CD14-positive monocyte (primary cell): ENCODE measurements around the gene GNAS. TPM values are rescaled to one million over a fixed set of nuclear protein-coding genes. Genes with fewer than 3 reads are reported as not detected.
A peak's percentile ranks its signal among the peaks of the same experiment; 100 is the strongest.

ENCODE experiments used
- DNase-seq, 3 donors: peaks; one replicate each; pipeline ENCODE4 v3.0.0-alpha.2; 2011 to 2022
- H2AFZ ChIP-seq: 2 replicates; pipeline ENCODE4 v1.6.0; 2012; ENCODE audit warnings: mild to moderate bottlenecking, low read depth, low read length, inconsistent platforms; ENCODE audit not compliant: insufficient read depth, poor library complexity, severe bottlenecking
- H3K27ac ChIP-seq, 2 donors: 1 replicate in 1 of 2; 2 replicates in 1 of 2; pipeline ENCODE4 v1.5.1; 2012 to 2013; ENCODE audit warnings: low read length in 2 of 2, control low read depth in 1 of 2, inconsistent platforms in 1 of 2, low read depth in 1 of 2, mild to moderate bottlenecking in 1 of 2
- H3K27me3 ChIP-seq, 2 donors: one replicate each; pipeline versions ENCODE4 v1.6.0 to v1.6.1; 2011 to 2013; ENCODE audit warnings: low read length in 2 of 2; ENCODE audit not compliant: control insufficient read depth in 2 of 2, insufficient read depth in 2 of 2
- H3K36me3 ChIP-seq, 2 donors: replicated peaks in 1 of 2; 1 replicate in 1 of 2; 2 replicates in 1 of 2; pipeline versions ENCODE4 v1.5.1 to v1.6.1; 2012 to 2013; ENCODE audit warnings: low read length in 2 of 2, control low read depth in 1 of 2, inconsistent platforms in 1 of 2, mild to moderate bottlenecking in 1 of 2; ENCODE audit not compliant: insufficient read depth in 2 of 2, control insufficient read depth in 1 of 2
- H3K4me1 ChIP-seq, 2 donors: 1 replicate in 1 of 2; 2 replicates in 1 of 2; pipeline versions ENCODE4 v1.5.1 to v1.6.1; 2012 to 2013; ENCODE audit warnings: low read length in 2 of 2, control low read depth in 1 of 2, inconsistent platforms in 1 of 2, mild to moderate bottlenecking in 1 of 2, moderate library complexity in 1 of 2; ENCODE audit not compliant: insufficient read depth in 2 of 2, control insufficient read depth in 1 of 2
- H3K4me2 ChIP-seq: replicated peaks from 2 replicates; pipeline ENCODE3; 2012; ENCODE audit warnings: low read length, moderate library complexity, mild to moderate bottlenecking; ENCODE audit not compliant: poor library complexity, severe bottlenecking; ENCODE audit errors: extremely low read depth
- H3K4me3 ChIP-seq, 3 experiments: fragments of 200-600 bp in 1 of 3; sonication (generic) in 1 of 3; replicated peaks in 1 of 3; 1 replicate in 2 of 3; 2 replicates in 1 of 3; pipeline ENCODE4 v1.5.1; 2011 to 2013; ENCODE audit warnings: low read length in 3 of 3, mild to moderate bottlenecking in 3 of 3, control low read depth in 2 of 3, low read depth in 2 of 3, inconsistent platforms in 1 of 3, moderate library complexity in 1 of 3
- H3K79me2 ChIP-seq: 2 replicates; pipeline ENCODE4 v1.6.0; 2012; ENCODE audit warnings: mild to moderate bottlenecking, control low read depth, inconsistent platforms, low read length, moderate library complexity; ENCODE audit not compliant: insufficient read depth
- H3K9ac ChIP-seq: 2 replicates; pipeline ENCODE4 v1.6.0; 2017; ENCODE audit warnings: low read length, mild to moderate bottlenecking; ENCODE audit not compliant: insufficient read depth, poor library complexity, severe bottlenecking
- H3K9me3 ChIP-seq, 2 donors: replicated peaks in 1 of 2; 1 replicate in 1 of 2; 2 replicates in 1 of 2; pipeline versions ENCODE4 v1.5.1 to v1.6.1; 2012 to 2013; ENCODE audit warnings: low read length in 2 of 2, control low read depth in 1 of 2; ENCODE audit not compliant: control insufficient read depth in 1 of 2, insufficient read depth in 1 of 2
- H4K20me1 ChIP-seq: 2 replicates; pipeline ENCODE4 v1.6.0; 2012; ENCODE audit warnings: mild to moderate bottlenecking, low read length, control low read depth, moderate library complexity; ENCODE audit not compliant: insufficient read depth
- H3K27ac Mint-ChIP-seq, 7 donors: one replicate each; pipeline ENCODE4 v1.8.0; 2020; ENCODE audit warnings: mild to moderate bottlenecking in 7 of 7, mixed read lengths in 7 of 7, moderate library complexity in 6 of 7, inconsistent platforms in 2 of 7
- H3K27me3 Mint-ChIP-seq, 3 donors: one replicate each; pipeline ENCODE4 v1.8.0; 2021 to 2022; ENCODE audit warnings: low read depth in 3 of 3, mild to moderate bottlenecking in 3 of 3, mixed read lengths in 3 of 3, moderate library complexity in 3 of 3, inconsistent platforms in 1 of 3
- H3K36me3 Mint-ChIP-seq, 2 donors: one replicate each; pipeline ENCODE4 v1.8.0; 2020; ENCODE audit warnings: mixed read lengths in 2 of 2, inconsistent platforms in 1 of 2, mild to moderate bottlenecking in 1 of 2
- H3K4me1 Mint-ChIP-seq: one replicate; pipeline ENCODE4 v1.8.0; 2020; ENCODE audit warnings: mild to moderate bottlenecking, mixed read lengths
- H3K4me3 Mint-ChIP-seq, 2 donors: one replicate each; pipeline ENCODE4 v1.8.0; 2020; ENCODE audit warnings: mild to moderate bottlenecking in 2 of 2, mixed read lengths in 2 of 2, moderate library complexity in 1 of 2
- H3K9me3 Mint-ChIP-seq, 7 donors: one replicate each; pipeline ENCODE4 v1.8.0; 2020 to 2022; ENCODE audit warnings: mixed read lengths in 7 of 7, mild to moderate bottlenecking in 6 of 7, moderate library complexity in 6 of 7, inconsistent platforms in 2 of 7
- CTCF ChIP-seq: fragments of 200-600 bp; IDR thresholded peaks from one replicate; pipeline ENCODE4 v1.8.0; 2022; ENCODE audit warnings: antibody characterized with exemption, mild to moderate bottlenecking
- WGBS: methylation state at CpG from one replicate; pipeline ENCODE4 v1.1.5; 2013; ENCODE audit warnings: missing lambda C conversion rate; ENCODE audit not compliant: insufficient coverage; 5-methylcytosine and 5-hydroxymethylcytosine counted together
- intact Hi-C, 2 donors: fragments of 100-400 bp; cut with micrococcal nuclease; formaldehyde crosslinking; loops; one replicate each; pipeline versions ENCODE4 v1.15.0 to v1.15.1; 2023
- polyA plus RNA-seq, 3 donors: library from polyadenylated mRNA; depleted of rRNA in 1 of 3; unstranded in 2 of 3; stranded (reverse) in 1 of 3; fragments of 300-500 nt in 2 of 3; fragments of >200 nt in 1 of 3; fragmentation: Illumina TruSeq in 2 of 3; gene quantifications; 1 replicate in 2 of 3; 2 replicates in 1 of 3; pipeline ENCODE4 v1.2.3, GENCODE V29; 2012 to 2021

Gene GNAS
- polyA plus RNA-seq, 3 donors: 109 to 1,105 (median 124) TPM

DNA sequence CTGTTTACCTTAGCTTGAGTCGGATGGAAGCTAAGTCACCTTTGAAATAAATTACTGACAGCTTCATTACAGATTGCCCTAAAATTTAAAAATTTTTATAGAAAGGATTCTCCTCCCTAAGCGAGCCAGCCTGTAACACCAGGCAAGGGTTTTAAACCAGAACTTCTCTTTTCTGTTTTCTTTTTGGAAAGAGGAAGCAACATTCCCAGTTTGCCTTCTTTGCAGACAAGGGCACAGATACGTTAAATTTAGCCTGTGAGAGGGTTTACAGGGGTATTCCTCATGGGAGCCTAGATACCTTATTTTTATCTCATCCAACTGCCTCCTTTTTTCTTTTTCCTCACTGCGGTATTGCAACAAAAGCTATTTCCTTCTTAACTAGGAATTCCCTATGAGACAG, 45.0 kb downstream of the GNAS start:
- no CpG with 5 or more reads among the region's 4 CpGs for WGBS
- peak overlapping the region in 4 of 7 donors; percentile 62 to 85 (median 79) for H3K27ac Mint-ChIP-seq

More for the DNA sequence above, 45.0 kb downstream of the GNAS start:
- no peak overlapping the region for H2AFZ ChIP-seq
- intact Hi-C loops: loop anchor here (5.0 to 10.0 kb wide), 3 partner anchors 137 to 243 kb away; partner anchors contain the start of genes ATP5F1E (in 1 of the 2), PRELID3B (in 1 of the 2) and STX16 (in 1 of the 2)
- no peaks in the 10 kb centered on the region for H3K9me3 Mint-ChIP-seq
- peak overlapping the region in 1 of 3 experiments; percentile 6 for H3K4me3 ChIP-seq
- H3K4me3 Mint-ChIP-seq: peak overlapping the region in 1 of 2 donors; percentile 46
- peak overlapping the region; percentile 7 for H3K4me2 ChIP-seq
- H3K4me1 ChIP-seq: peaks cover 41 to 58% of the 10 kb centered on the region in 2 donors
- H3K79me2 ChIP-seq: peaks cover 100% of the 10 kb centered on the region
- DNase-seq: peak in 2 of 3 donors; percentile 30 to 45
- no peaks in the 10 kb centered on the region for H3K27me3 Mint-ChIP-seq
- no peaks in the 10 kb centered on the region for H3K9me3 ChIP-seq
- peaks cover 59% of the 10 kb centered on the region for H3K4me1 Mint-ChIP-seq
- H3K9ac ChIP-seq: no peak overlapping the region
- no peak overlapping the region for H3K27ac ChIP-seq
- H3K27me3 ChIP-seq: no peaks in the 10 kb centered on the region
- no peak for TF ChIP-seq CTCF
- peaks cover 12 to 61% of the 10 kb centered on the region in 2 donors for H3K36me3 ChIP-seq
- H3K36me3 Mint-ChIP-seq: peaks cover 32 to 52% of the 10 kb centered on the region in 2 donors
- H4K20me1 ChIP-seq: peaks cover 98% of the 10 kb centered on the region
